HEK293 (cell line): ENCODE results near the gene SMC3.

ENCODE experiments used
- KLF7 ChIP-seq: fragments of 450-650 bp; formaldehyde crosslinking; IDR thresholded peaks from 2 replicates; pipeline ENCODE4 v1.5.1; 2016; ENCODE audit warnings: missing biosample characterization, missing genetic modification characterization, borderline replicate concordance
- PATZ1 ChIP-seq: fragments of 450-650 bp; formaldehyde crosslinking; IDR thresholded peaks from 2 replicates; pipeline ENCODE4 v1.5.1; 2016; ENCODE audit warnings: missing biosample characterization, missing genetic modification characterization
- PRDM4 ChIP-seq: fragments of 450-650 bp; formaldehyde crosslinking; IDR thresholded peaks from 2 replicates; pipeline ENCODE4 v1.5.1; 2017; ENCODE audit warnings: missing biosample characterization, missing genetic modification characterization
- SALL2 ChIP-seq: fragments of 450-650 bp; formaldehyde crosslinking; IDR thresholded peaks from 2 replicates; pipeline ENCODE4 v1.5.0; 2017; ENCODE audit warnings: missing biosample characterization, mild to moderate bottlenecking, missing genetic modification characterization, borderline replicate concordance
- TSHZ1 ChIP-seq: fragments of 450-650 bp; formaldehyde crosslinking; IDR thresholded peaks from 2 replicates; pipeline ENCODE4 v1.5.1; 2016; ENCODE audit warnings: missing biosample characterization, missing genetic modification characterization, borderline replicate concordance
- ZBTB1 ChIP-seq: fragments of 450-650 bp; formaldehyde crosslinking; IDR thresholded peaks from 2 replicates; pipeline ENCODE4 v1.5.1; 2016; ENCODE audit warnings: missing biosample characterization, missing genetic modification characterization
- ZBTB26 ChIP-seq: fragments of 450-650 bp; formaldehyde crosslinking; optimal IDR thresholded peaks from 2 replicates; pipeline ENCODE3; 2016; ENCODE audit warnings: missing biosample characterization, mild to moderate bottlenecking, missing genetic modification characterization
- ZFP37 ChIP-seq: fragments of 450-650 bp; formaldehyde crosslinking; IDR thresholded peaks from 2 replicates; pipeline ENCODE4 v1.5.1; 2016; ENCODE audit warnings: missing biosample characterization, missing genetic modification characterization
- ZFP69B ChIP-seq: fragments of 450-650 bp; formaldehyde crosslinking; IDR thresholded peaks from 2 replicates; pipeline ENCODE4 v1.5.1; 2016; ENCODE audit warnings: missing biosample characterization, missing genetic modification characterization
- ZIC2 ChIP-seq: fragments of 450-650 bp; formaldehyde crosslinking; IDR thresholded peaks from 2 replicates; pipeline ENCODE4 v1.5.1; 2016; ENCODE audit warnings: missing biosample characterization, missing genetic modification characterization
- ZNF169 ChIP-seq: fragments of 450-650 bp; formaldehyde crosslinking; IDR thresholded peaks from 2 replicates; pipeline ENCODE4 v1.5.1; 2016; ENCODE audit warnings: missing biosample characterization, missing genetic modification characterization
- ZNF23 ChIP-seq: fragments of 450-650 bp; formaldehyde crosslinking; IDR thresholded peaks from 2 replicates; pipeline ENCODE4 v1.5.1; 2016; ENCODE audit warnings: missing biosample characterization, missing genetic modification characterization, borderline replicate concordance
- ZNF398 ChIP-seq: fragments of 450-650 bp; formaldehyde crosslinking; IDR thresholded peaks from 2 replicates; pipeline ENCODE4 v1.5.1; 2017; ENCODE audit warnings: missing biosample characterization, missing genetic modification characterization
- ZNF423 ChIP-seq: fragments of 450-650 bp; formaldehyde crosslinking; IDR thresholded peaks from 2 replicates; pipeline ENCODE4 v1.5.1; 2016; ENCODE audit warnings: missing biosample characterization, missing genetic modification characterization
- ZNF433 ChIP-seq: fragments of 450-650 bp; formaldehyde crosslinking; IDR thresholded peaks from 2 replicates; pipeline ENCODE4 v1.5.1; 2016; ENCODE audit warnings: missing biosample characterization, missing genetic modification characterization, low read depth
- ZNF530 ChIP-seq: fragments of 450-650 bp; formaldehyde crosslinking; IDR thresholded peaks from 2 replicates; pipeline ENCODE4 v1.5.1; 2016; ENCODE audit warnings: low read depth, missing biosample characterization, missing genetic modification characterization
- ZNF544 ChIP-seq: fragments of 450-650 bp; formaldehyde crosslinking; IDR thresholded peaks from 2 replicates; pipeline ENCODE4 v1.5.0; 2017; ENCODE audit warnings: missing biosample characterization, missing genetic modification characterization
- ZNF555 ChIP-seq: fragments of 450-650 bp; formaldehyde crosslinking; conservative IDR thresholded peaks from 2 replicates; pipeline ENCODE4 v1.5.1; 2017; ENCODE audit warnings: missing biosample characterization, mild to moderate bottlenecking, missing genetic modification characterization, inconsistent platforms
- ZNF571 ChIP-seq: fragments of 450-650 bp; formaldehyde crosslinking; IDR thresholded peaks from 2 replicates; pipeline ENCODE4 v1.5.0; 2017; ENCODE audit warnings: missing biosample characterization, missing genetic modification characterization
- ZNF596 ChIP-seq: fragments of 450-650 bp; IDR thresholded peaks from 2 replicates; pipeline ENCODE4 v1.5.0; 2018; ENCODE audit warnings: missing biosample characterization, mild to moderate bottlenecking, missing genetic modification characterization, moderate library complexity
- ZNF600 ChIP-seq: fragments of 450-650 bp; formaldehyde crosslinking; IDR thresholded peaks from 2 replicates; pipeline ENCODE4 v1.5.1; 2016; ENCODE audit warnings: missing biosample characterization, missing genetic modification characterization
- ZNF645 ChIP-seq: fragments of 450-650 bp; formaldehyde crosslinking; IDR thresholded peaks from 2 replicates; pipeline ENCODE4; 2016; ENCODE audit warnings: missing biosample characterization, missing genetic modification characterization
- ZNF664 ChIP-seq: fragments of 450-650 bp; formaldehyde crosslinking; IDR thresholded peaks from 2 replicates; pipeline ENCODE4 v1.5.1; 2016; ENCODE audit warnings: missing biosample characterization, missing genetic modification characterization
- ZNF704 ChIP-seq: fragments of 450-650 bp; formaldehyde crosslinking; IDR thresholded peaks from 2 replicates; pipeline ENCODE4 v1.5.1; 2016; ENCODE audit warnings: missing biosample characterization, missing genetic modification characterization
- ZNF707 ChIP-seq: fragments of 450-650 bp; formaldehyde crosslinking; IDR thresholded peaks from 2 replicates; pipeline ENCODE4 v1.5.1; 2016; ENCODE audit warnings: missing biosample characterization, missing genetic modification characterization
- ZNF785 ChIP-seq: fragments of 450-650 bp; formaldehyde crosslinking; IDR thresholded peaks from 2 replicates; pipeline ENCODE4 v1.5.1; 2016; ENCODE audit warnings: missing biosample characterization, missing genetic modification characterization
- ZNF837 ChIP-seq: fragments of 450-650 bp; formaldehyde crosslinking; IDR thresholded peaks from 2 replicates; pipeline ENCODE4 v1.5.1; 2016; ENCODE audit warnings: missing biosample characterization, missing genetic modification characterization

SMC3 gene

GRCh38 chr10:110629680-110630191 is 62.2 kb downstream of the SMC3 start (continued):
- TF ChIP-seq ZNF398, result no peak
- no peak for TF ChIP-seq KLF7 (tag by site-specific recombination)
- peak; percentile 70 for TF ChIP-seq ZNF600 (tag by site-specific recombination)
- TF ChIP-seq ZNF555 (tag by site-specific recombination), result no peak
- no peak for TF ChIP-seq ZNF433 (tag by site-specific recombination)
- TF ChIP-seq ZIC2 (tag by site-specific recombination), result peak; percentile 60; the same call in 1 of the 2 replicates
- no peak for TF ChIP-seq ZNF544 (tag by site-specific recombination)
- no peak for TF ChIP-seq ZNF785 (tag by site-specific recombination)
- TF ChIP-seq ZNF530, result no peak
- peak; percentile 52; the same call in 1 of the 2 replicates for TF ChIP-seq ZNF664 (tag by site-specific recombination)
- TF ChIP-seq ZNF169, result no peak
- no peak for TF ChIP-seq ZBTB1 (tag by site-specific recombination)
- TF ChIP-seq PATZ1 (tag by site-specific recombination), result 0 out of 2 replicates have a peak, but pooled peaks have one; percentile 23
- peak; percentile 25; the same call in 1 of the 2 replicates for TF ChIP-seq ZNF596 (tag by site-specific recombination)
- peak; percentile 80 for TF ChIP-seq PRDM4
- no peak for TF ChIP-seq ZNF645 (tag by site-specific recombination)
- peak; percentile 63; the same call in 1 of the 2 replicates for TF ChIP-seq TSHZ1 (tag by site-specific recombination)
- TF ChIP-seq ZNF704 (tag by site-specific recombination), result no peak
- no peak for TF ChIP-seq ZNF837
- peak; percentile 50; the same call in 1 of the 2 replicates for TF ChIP-seq ZFP69B (tag by site-specific recombination)
- no peak for TF ChIP-seq ZNF23 (tag by site-specific recombination)
- TF ChIP-seq ZNF423 (tag by site-specific recombination), result no peak
- TF ChIP-seq ZNF707 (tag by site-specific recombination), result no peak
- no peak for TF ChIP-seq SALL2
- no peak for TF ChIP-seq ZNF571
- no peak for TF ChIP-seq ZFP37
- no peak for TF ChIP-seq ZBTB26 (tag by site-specific recombination)
